ENCODE results near the gene ZNF438.

ZNF438 gene

DNA sequence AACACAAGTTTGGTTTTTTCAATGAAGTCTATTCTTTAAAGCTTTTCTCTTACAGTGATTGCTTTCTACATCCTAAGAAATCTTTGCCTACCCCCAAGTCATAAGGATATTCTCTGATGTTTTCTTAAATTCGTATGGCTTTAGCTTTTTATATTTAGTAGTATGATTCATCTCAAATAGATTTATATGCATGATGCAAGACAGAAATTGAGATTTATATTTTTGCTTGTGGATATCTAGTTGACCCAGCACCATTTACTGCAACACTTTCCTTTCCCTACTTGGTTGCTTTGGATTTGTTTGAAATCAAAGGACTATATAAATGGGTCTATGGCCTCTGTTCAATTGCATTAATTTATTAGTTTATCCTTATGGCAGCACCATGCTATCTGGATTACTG is 113.9 kb downstream of the ZNF438 start:
- no peak for TF ChIP-seq SNAI2 (CRISPR knock-in tag; IDR thresholded peaks at IDR 0.05)
- TF ChIP-seq CSDC2 (CRISPR knock-in tag; IDR thresholded peaks at IDR 0.05): no peak
- TF ChIP-seq, protein P1, sequence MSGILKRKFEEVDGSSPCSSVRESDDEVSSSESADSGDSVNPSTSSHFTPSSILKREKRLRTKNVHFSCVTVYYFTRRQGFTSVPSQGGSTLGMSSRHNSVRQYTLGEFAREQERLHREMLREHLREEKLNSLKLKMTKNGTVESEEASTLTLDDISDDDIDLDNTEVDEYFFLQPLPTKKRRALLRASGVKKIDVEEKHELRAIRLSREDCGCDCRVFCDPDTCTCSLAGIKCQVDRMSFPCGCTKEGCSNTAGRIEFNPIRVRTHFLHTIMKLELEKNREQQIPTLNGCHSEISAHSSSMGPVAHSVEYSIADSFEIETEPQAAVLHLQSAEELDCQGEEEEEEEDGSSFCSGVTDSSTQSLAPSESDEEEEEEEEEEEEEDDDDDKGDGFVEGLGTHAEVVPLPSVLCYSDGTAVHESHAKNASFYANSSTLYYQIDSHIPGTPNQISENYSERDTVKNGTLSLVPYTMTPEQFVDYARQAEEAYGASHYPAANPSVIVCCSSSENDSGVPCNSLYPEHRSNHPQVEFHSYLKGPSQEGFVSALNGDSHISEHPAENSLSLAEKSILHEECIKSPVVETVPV (CRISPR knock-in tag; IDR thresholded peaks at IDR 0.05): no peak
- TF ChIP-seq TOX (CRISPR knock-in tag; IDR thresholded peaks at IDR 0.05; ENCODE audit: borderline replicate concordance): no peak
- no peak for TF ChIP-seq ZFP30 (CRISPR knock-in tag; IDR thresholded peaks at IDR 0.05)
- TF ChIP-seq ZNF8 (CRISPR knock-in tag; IDR thresholded peaks at IDR 0.05): no peak
- no peak for TF ChIP-seq TCF4 (CRISPR knock-in tag; IDR thresholded peaks at IDR 0.05; ENCODE audit: borderline replicate concordance)
- TF ChIP-seq ISL1 (CRISPR knock-in tag; IDR thresholded peaks at IDR 0.05): no peak
- TF ChIP-seq PPARA (CRISPR knock-in tag; IDR thresholded peaks at IDR 0.05; ENCODE audit: borderline replicate concordance): no peak
- TF ChIP-seq ZC3H10 (CRISPR knock-in tag; IDR thresholded peaks at IDR 0.05): no peak
- TF ChIP-seq, protein P2, sequence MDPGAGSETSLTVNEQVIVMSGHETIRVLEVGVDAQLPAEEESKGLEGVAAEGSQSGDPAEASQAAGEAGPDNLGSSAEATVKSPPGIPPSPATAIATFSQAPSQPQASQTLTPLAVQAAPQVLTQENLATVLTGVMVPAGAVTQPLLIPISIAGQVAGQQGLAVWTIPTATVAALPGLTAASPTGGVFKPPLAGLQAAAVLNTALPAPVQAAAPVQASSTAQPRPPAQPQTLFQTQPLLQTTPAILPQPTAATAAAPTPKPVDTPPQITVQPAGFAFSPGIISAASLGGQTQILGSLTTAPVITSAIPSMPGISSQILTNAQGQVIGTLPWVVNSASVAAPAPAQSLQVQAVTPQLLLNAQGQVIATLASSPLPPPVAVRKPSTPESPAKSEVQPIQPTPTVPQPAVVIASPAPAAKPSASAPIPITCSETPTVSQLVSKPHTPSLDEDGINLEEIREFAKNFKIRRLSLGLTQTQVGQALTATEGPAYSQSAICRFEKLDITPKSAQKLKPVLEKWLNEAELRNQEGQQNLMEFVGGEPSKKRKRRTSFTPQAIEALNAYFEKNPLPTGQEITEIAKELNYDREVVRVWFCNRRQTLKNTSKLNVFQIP (CRISPR knock-in tag; IDR thresholded peaks at IDR 0.05; ENCODE audit: borderline replicate concordance, low read depth): no peak
- no peak for TF ChIP-seq GLIS3 (CRISPR knock-in tag; IDR thresholded peaks at IDR 0.05)
- TF ChIP-seq ESRRG (CRISPR knock-in tag; IDR thresholded peaks at IDR 0.05): no peak
- TF ChIP-seq, protein P3, sequence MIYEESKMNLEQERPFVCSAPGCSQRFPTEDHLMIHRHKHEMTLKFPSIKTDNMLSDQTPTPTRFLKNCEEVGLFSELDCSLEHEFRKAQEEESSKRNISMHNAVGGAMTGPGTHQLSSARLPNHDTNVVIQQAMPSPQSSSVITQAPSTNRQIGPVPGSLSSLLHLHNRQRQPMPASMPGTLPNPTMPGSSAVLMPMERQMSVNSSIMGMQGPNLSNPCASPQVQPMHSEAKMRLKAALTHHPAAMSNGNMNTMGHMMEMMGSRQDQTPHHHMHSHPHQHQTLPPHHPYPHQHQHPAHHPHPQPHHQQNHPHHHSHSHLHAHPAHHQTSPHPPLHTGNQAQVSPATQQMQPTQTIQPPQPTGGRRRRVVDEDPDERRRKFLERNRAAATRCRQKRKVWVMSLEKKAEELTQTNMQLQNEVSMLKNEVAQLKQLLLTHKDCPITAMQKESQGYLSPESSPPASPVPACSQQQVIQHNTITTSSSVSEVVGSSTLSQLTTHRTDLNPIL (CRISPR knock-in tag; IDR thresholded peaks at IDR 0.05; ENCODE audit: low read depth): no peak
- TF ChIP-seq ARNTL (CRISPR knock-in tag; IDR thresholded peaks at IDR 0.05; ENCODE audit: borderline replicate concordance, low read depth): no peak
- TF ChIP-seq, protein P4, sequence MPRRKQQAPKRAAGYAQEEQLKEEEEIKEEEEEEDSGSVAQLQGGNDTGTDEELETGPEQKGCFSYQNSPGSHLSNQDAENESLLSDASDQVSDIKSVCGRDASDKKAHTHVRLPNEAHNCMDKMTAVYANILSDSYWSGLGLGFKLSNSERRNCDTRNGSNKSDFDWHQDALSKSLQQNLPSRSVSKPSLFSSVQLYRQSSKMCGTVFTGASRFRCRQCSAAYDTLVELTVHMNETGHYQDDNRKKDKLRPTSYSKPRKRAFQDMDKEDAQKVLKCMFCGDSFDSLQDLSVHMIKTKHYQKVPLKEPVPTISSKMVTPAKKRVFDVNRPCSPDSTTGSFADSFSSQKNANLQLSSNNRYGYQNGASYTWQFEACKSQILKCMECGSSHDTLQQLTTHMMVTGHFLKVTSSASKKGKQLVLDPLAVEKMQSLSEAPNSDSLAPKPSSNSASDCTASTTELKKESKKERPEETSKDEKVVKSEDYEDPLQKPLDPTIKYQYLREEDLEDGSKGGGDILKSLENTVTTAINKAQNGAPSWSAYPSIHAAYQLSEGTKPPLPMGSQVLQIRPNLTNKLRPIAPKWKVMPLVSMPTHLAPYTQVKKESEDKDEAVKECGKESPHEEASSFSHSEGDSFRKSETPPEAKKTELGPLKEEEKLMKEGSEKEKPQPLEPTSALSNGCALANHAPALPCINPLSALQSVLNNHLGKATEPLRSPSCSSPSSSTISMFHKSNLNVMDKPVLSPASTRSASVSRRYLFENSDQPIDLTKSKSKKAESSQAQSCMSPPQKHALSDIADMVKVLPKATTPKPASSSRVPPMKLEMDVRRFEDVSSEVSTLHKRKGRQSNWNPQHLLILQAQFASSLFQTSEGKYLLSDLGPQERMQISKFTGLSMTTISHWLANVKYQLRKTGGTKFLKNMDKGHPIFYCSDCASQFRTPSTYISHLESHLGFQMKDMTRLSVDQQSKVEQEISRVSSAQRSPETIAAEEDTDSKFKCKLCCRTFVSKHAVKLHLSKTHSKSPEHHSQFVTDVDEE (CRISPR knock-in tag; IDR thresholded peaks at IDR 0.05): no peak
- no peak for TF ChIP-seq RARB (CRISPR knock-in tag; IDR thresholded peaks at IDR 0.05)
- no peak for TF ChIP-seq ZNF70 (CRISPR knock-in tag; IDR thresholded peaks at IDR 0.05)
- TF ChIP-seq ZFP3 (CRISPR knock-in tag; IDR thresholded peaks at IDR 0.05): no peak
- no peak for ATAC-seq

DNA sequence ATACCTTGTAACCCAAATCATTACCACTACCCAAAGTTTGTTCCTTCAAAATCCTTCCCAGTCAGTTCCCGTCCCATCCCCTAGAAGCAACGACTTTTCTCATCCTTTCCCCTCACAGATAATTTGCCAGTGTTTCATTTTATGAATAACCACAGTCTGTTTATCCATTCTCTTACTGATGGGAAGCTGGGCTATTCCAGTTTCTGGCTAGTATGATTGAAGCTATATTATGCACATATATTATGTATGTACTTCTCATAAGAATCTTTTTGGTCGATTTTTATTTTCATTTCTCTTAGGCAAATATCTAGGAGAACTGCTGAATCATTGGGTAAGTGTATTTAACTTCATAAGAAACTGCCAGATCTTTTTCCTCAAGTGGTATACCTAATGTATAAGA is 114.6 kb downstream of the ZNF438 start:
- no peak for ATAC-seq
- TF ChIP-seq ZNF565 (CRISPR knock-in tag; conservative IDR thresholded peaks at IDR 0.05; ENCODE audit: low read depth): no peak

DNA sequence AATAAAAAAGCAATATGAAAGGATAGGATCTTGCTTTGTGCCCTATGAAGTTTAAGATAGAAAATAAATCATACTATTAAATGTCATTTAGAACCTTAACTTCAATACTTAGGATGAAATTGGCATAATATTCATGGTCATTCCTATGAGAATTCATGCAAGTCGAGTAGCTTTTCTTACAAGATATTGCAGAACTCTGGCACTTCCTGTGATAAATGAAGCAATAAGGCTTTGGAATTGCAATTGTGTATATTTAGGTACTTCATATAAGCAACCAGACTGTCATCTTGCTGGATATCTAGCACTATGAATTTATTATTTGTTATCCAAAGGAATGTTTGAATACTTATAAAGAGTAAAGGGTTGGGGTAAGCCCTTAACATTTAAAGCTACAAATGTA is 116.5 kb downstream of the ZNF438 start:
- no peak for ATAC-seq
- no peak for TF ChIP-seq ISL1 (CRISPR knock-in tag; IDR thresholded peaks at IDR 0.05)
- TF ChIP-seq, protein P2 (CRISPR knock-in tag; IDR thresholded peaks at IDR 0.05; ENCODE audit: borderline replicate concordance, low read depth): no peak
- TF ChIP-seq CSDC2 (CRISPR knock-in tag; IDR thresholded peaks at IDR 0.05): no peak
- TF ChIP-seq, protein P1 (CRISPR knock-in tag; IDR thresholded peaks at IDR 0.05): no peak
- no peak for TF ChIP-seq BACH2 (CRISPR knock-in tag; IDR thresholded peaks at IDR 0.05; ENCODE audit: borderline replicate concordance)
- TF ChIP-seq ESRRG (CRISPR knock-in tag; IDR thresholded peaks at IDR 0.05): no peak
- TF ChIP-seq, protein P3 (CRISPR knock-in tag; IDR thresholded peaks at IDR 0.05; ENCODE audit: low read depth): no peak
- TF ChIP-seq, protein P5, sequence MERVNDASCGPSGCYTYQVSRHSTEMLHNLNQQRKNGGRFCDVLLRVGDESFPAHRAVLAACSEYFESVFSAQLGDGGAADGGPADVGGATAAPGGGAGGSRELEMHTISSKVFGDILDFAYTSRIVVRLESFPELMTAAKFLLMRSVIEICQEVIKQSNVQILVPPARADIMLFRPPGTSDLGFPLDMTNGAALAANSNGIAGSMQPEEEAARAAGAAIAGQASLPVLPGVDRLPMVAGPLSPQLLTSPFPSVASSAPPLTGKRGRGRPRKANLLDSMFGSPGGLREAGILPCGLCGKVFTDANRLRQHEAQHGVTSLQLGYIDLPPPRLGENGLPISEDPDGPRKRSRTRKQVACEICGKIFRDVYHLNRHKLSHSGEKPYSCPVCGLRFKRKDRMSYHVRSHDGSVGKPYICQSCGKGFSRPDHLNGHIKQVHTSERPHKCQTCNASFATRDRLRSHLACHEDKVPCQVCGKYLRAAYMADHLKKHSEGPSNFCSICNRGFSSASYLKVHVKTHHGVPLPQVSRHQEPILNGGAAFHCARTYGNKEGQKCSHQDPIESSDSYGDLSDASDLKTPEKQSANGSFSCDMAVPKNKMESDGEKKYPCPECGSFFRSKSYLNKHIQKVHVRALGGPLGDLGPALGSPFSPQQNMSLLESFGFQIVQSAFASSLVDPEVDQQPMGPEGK (CRISPR knock-in tag; IDR thresholded peaks at IDR 0.05; ENCODE audit: borderline replicate concordance): no peak
- no peak for TF ChIP-seq TCF4 (CRISPR knock-in tag; IDR thresholded peaks at IDR 0.05; ENCODE audit: borderline replicate concordance)
- TF ChIP-seq PPARA (CRISPR knock-in tag; IDR thresholded peaks at IDR 0.05; ENCODE audit: borderline replicate concordance): no peak
- TF ChIP-seq ARNTL (CRISPR knock-in tag; IDR thresholded peaks at IDR 0.05; ENCODE audit: borderline replicate concordance, low read depth): no peak
- TF ChIP-seq SNAI2 (CRISPR knock-in tag; IDR thresholded peaks at IDR 0.05): no peak
- no peak for TF ChIP-seq OSR1 (CRISPR knock-in tag; IDR thresholded peaks at IDR 0.05)
- no peak for TF ChIP-seq ZNF8 (CRISPR knock-in tag; IDR thresholded peaks at IDR 0.05)
- TF ChIP-seq ZNF70 (CRISPR knock-in tag; IDR thresholded peaks at IDR 0.05): no peak
- TF ChIP-seq ZFP3 (CRISPR knock-in tag; IDR thresholded peaks at IDR 0.05): no peak

Data from SK-N-SH treated with all-trans-retinoic acid at 6 μM for 48 hours (cell line).